ENCODE measurements around the gene BTG2.

Gene BTG2

GRCh38 chr1:203343956-203344754 lies 38.8 kb downstream of the BTG2 start:
- no peaks in the 10 kb centered on the region for H4K20me1 ChIP-seq (ENCODE audit: low read depth, low read length)

GRCh38 chr1:203346060-203346768 lies 40.9 kb downstream of the BTG2 start:
- peak overlapping the region; percentile 38 for H2AFZ ChIP-seq (ENCODE audit: low read depth, low read length, severe bottlenecking)
- no peaks in the 10 kb centered on the region for H3K9me2 ChIP-seq (replicated peaks; ENCODE audit: insufficient read depth, low read length)
- H3K27me3 ChIP-seq (ENCODE audit: low read length), result no peaks in the 10 kb centered on the region
- H3K9ac ChIP-seq (ENCODE audit: low read length), result peak overlapping the region; percentile 38; the same call in 1 of the 2 replicates
- H3K4me3 ChIP-seq (ENCODE audit: insufficient read depth, low read length, poor library complexity, severe bottlenecking), result no peak overlapping the region
- peak overlapping the region; percentile 26 for H3K4me2 ChIP-seq (ENCODE audit: low read depth, low read length, poor library complexity, severe bottlenecking)
- no peaks in the 10 kb centered on the region for H3K36me3 ChIP-seq (ENCODE audit: low read length)
- no peaks in the 10 kb centered on the region for H4K20me1 ChIP-seq (ENCODE audit: low read depth, low read length)
- TF ChIP-seq CTCF (IDR thresholded peaks at IDR 0.05; ENCODE audit: insufficient read depth, low read length, poor library complexity, severe bottlenecking), result peak; percentile 29
- no peak for TF ChIP-seq EZH2phosphoT487 (conservative IDR thresholded peaks at IDR 0.05; ENCODE audit: low read length)
- H3F3A ChIP-seq (ENCODE audit: insufficient read depth), result 0 out of 2 replicates have a peak, but pooled peaks cover 1% of the 10 kb centered on the region
- peak overlapping the region; percentile 41; the same call in 1 of the 2 replicates for H3K27ac ChIP-seq (ENCODE audit: low read depth, low read length)
- H3K79me2 ChIP-seq (ENCODE audit: insufficient read depth, low read length), result no peaks in the 10 kb centered on the region
- H3K9me3 ChIP-seq (ENCODE audit: insufficient read depth, low read length), result no peaks in the 10 kb centered on the region

More at GRCh38 chr1:203343956-203344754, 38.8 kb downstream of the BTG2 start:
- Histone ChIP-seq H3K79me2 (ENCODE audit: insufficient read depth, low read length) (no peaks in the 10 kb centered on the region), H3K4me2 (ENCODE audit: low read depth, low read length, poor library complexity, severe bottlenecking) (no peak overlapping the region), H3K27me3 (ENCODE audit: low read length) (no peaks in the 10 kb centered on the region), H2AFZ (ENCODE audit: low read depth, low read length, severe bottlenecking) (no peak overlapping the region), H3K27ac (ENCODE audit: low read depth, low read length) (no peak overlapping the region), H3K9me3 (ENCODE audit: insufficient read depth, low read length) (no peaks in the 10 kb centered on the region), H3K4me3 (ENCODE audit: insufficient read depth, low read length, poor library complexity, severe bottlenecking) (no peak overlapping the region), H3K36me3 (ENCODE audit: low read length) (no peaks in the 10 kb centered on the region), H3K9ac (ENCODE audit: low read length) (no peak overlapping the region), H3F3A (ENCODE audit: insufficient read depth) (0 out of 2 replicates have a peak, but pooled peaks cover 5% of the 10 kb centered on the region), H3K9me2 (replicated peaks; ENCODE audit: insufficient read depth, low read length) (no peaks in the 10 kb centered on the region)
- TF ChIP-seq CTCF (IDR thresholded peaks at IDR 0.05; ENCODE audit: insufficient read depth, low read length, poor library complexity, severe bottlenecking) (no peak), EZH2phosphoT487 (conservative IDR thresholded peaks at IDR 0.05; ENCODE audit: low read length) (no peak)

DNA sequence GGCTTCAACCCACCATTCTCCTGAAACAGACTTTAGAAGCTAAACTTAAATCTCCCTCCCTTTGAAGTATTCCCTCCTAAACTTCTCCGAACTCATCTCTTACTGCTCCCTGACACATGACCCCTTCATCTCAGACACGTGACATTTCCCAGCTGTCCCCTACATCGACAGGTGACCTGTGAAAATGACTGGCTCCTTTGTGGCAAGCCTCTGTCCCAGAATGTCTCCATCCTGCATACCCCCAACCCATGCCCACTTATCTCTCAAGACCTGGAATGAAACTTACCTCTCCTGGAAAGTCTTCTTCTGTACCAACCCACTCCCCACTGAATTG lies 41.4 kb downstream of the BTG2 start:
- Histone ChIP-seq H3K36me3 (ENCODE audit: low read length) (no peaks in the 10 kb centered on the region), H3K27me3 (ENCODE audit: low read length) (no peaks in the 10 kb centered on the region), H3K27ac (ENCODE audit: low read depth, low read length) (no peak overlapping the region), H3K4me2 (ENCODE audit: low read depth, low read length, poor library complexity, severe bottlenecking) (no peak overlapping the region), H3K4me3 (ENCODE audit: insufficient read depth, low read length, poor library complexity, severe bottlenecking) (no peak overlapping the region), H3K9ac (ENCODE audit: low read length) (no peak overlapping the region), H3K9me3 (ENCODE audit: insufficient read depth, low read length) (no peaks in the 10 kb centered on the region), H3F3A (ENCODE audit: insufficient read depth) (no peaks in the 10 kb centered on the region), H4K20me1 (ENCODE audit: low read depth, low read length) (no peaks in the 10 kb centered on the region), H3K79me2 (ENCODE audit: insufficient read depth, low read length) (no peaks in the 10 kb centered on the region), H3K9me2 (replicated peaks; ENCODE audit: insufficient read depth, low read length) (no peaks in the 10 kb centered on the region), H2AFZ (ENCODE audit: low read depth, low read length, severe bottlenecking) (no peak overlapping the region)
- no peak for TF ChIP-seq EZH2phosphoT487 (conservative IDR thresholded peaks at IDR 0.05; ENCODE audit: low read length)
- no peak for TF ChIP-seq CTCF (IDR thresholded peaks at IDR 0.05; ENCODE audit: insufficient read depth, low read length, poor library complexity, severe bottlenecking)
